Skin of body (tissue), 2 donors: ENCODE measurements around the gene CRHR2. TPM values are rescaled to one million over a fixed set of nuclear protein-coding genes. Genes with fewer than 3 reads are reported as not detected.
"Not testable (repeated sequence)": the region's sequence is repeated elsewhere in the genome, so short reads cannot be mapped to it uniquely, and the experiment has no call there.

Experiments
- DNase-seq: peaks from one replicate; lab custom pipeline; 2025; lab: John Stamatoyannopoulos, UW
- total RNA-seq: library from RNA; depleted of rRNA; stranded (reverse); fragments of >200 nt; gene quantifications from one replicate; pipeline ENCODE4 v1.2.3, GENCODE V29; 2014

CRHR2 gene
- total RNA-seq, 1 donor from 2014 or later: 0.20 TPM

- no peak for DNase-seq
These were observed 26.0 kb downstream of the CRHR2 start for GRCh38 chr7:30656006-30656957.

DNA sequence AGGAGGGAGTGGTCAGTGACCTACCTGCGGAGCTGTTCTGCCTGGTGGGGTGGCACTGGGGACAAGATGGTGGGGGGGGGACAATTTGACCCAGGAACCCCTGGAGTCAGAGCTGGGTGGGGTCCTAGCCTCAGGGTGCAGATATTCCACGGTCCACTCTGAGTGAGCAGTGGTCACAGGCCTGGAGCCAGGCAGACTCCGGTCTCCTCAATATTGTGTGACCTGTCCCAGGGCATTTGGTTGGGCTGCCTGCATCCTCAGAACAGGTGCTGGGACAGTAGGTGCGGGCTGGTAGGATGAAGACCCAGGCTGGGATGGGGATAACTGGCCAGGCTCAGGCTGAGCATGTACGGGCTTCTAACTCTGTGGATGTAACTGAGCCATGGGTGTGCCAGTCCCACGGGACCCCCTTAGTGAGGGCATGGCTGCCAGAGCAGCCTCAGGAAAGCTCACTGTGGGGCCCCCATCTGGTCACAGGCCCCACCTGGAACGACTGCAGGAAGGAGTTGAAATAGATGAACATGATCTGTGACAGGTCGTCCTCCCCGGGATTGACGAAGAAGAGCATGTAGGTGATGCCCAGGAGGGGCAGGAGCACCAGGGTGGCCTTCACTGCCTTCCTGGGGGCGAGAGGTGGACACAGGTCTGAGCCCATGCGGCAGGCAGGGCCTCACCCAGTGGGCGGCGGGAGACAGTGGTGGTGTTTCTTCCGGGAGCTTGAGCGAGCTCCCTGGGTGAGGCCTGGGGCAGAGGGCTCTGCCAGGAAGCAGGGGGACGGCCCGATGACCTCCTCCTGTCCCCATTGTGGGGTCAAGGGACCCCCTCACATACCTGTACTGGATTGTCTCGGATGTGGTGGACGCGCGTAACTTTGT is 26.9 kb downstream of the CRHR2 start:
- no peak for DNase-seq

DNA sequence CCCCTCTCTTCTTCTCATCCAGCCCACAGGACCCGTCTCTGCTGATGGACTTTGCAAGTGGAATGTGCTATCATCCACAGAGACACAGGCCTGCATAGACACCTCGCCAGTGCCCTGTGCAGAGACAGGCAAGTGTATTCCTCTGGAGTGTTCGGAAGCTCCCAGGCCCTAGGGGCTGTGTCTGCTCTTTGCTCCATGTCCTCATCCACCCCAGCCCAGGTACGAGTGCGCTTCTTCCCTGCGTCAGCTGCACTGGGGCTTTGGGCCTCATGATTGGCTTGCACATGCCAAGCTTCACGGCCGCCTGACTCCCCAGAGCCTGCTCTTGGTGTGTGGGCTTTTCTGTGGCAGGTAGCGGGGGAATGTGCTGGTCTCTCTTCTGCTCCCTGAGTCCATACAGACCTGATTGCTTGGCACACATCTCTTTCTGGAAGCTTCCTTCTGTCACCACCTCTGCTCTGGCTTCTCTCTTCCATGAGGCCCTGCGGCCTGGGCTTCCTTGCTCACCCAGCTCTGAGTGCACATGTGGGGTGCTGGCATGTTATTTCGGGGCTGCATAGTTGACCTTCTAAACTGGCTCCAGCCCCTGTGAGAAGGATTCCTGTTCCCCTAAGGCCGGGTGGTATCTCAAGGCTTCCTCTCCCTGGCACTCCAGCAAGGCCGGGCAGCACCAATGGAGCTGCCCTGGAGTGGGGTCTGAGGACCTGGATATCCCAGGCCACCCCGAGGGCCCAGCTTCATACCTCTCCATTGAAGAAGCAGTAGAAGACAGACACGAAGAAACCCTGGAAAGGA is 27.8 kb downstream of the CRHR2 start:
- DNase-seq: no peak

DNA sequence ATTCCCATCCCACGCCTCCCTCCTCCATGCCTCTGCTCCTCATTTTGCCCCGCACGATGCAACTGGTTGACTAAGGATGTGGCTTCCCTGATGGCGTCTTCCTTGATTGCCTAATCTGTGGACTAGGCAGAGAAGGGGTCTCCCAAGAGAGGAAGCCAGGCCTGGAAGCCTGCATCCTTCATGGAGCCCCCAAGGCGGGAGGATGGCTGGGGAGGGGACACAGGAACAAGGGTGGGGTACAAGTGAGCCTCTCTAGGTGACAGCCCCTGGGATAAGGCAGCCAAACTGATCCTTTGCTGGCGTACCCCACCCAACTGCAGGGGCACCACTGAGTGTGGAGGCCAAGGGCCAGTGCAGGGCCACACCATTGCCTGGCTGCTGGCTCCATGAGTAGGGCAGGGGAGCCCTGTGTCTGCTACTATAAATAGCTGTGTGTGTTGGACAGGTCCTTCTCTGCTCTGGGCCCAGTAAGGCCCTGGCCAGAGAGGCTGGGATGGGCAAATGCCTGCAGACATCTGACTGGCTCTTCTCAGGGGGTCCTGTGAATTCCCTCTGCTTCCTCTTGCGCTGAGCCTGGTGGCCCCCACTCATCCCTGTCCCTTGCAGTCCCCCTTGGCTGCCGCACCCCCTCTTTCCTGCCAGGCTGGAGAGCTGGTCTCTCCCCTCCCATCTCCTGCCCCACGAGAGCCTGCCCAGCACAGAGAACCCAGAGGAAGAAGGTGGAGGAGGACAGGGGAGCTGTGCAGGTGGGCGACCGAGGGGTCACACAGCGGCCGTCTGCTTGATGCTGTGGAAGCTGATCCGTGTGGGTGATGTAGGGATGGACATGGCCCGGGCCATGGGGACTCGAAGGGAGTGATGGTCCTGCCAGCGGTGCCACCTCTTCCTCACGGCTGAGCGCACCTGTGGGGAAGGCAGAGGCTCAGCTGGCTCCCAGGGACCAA is 29.3 kb downstream of the CRHR2 start:
- no peak for DNase-seq

- no peak for DNase-seq
These were observed 30.1 kb downstream of the CRHR2 start for GRCh38 chr7:30652132-30652531.

GRCh38 chr7:30650421-30650808 is 31.8 kb downstream of the CRHR2 start:
- no peak for DNase-seq

GRCh38 chr7:30649717-30650420 is 32.4 kb downstream of the CRHR2 start:
- no peak for DNase-seq

GRCh38 chr7:30648744-30649540 is 33.3 kb downstream of the CRHR2 start:
- DNase-seq: no peak

- no peak for DNase-seq
These were observed 34.5 kb downstream of the CRHR2 start for GRCh38 chr7:30647589-30648364.

DNA sequence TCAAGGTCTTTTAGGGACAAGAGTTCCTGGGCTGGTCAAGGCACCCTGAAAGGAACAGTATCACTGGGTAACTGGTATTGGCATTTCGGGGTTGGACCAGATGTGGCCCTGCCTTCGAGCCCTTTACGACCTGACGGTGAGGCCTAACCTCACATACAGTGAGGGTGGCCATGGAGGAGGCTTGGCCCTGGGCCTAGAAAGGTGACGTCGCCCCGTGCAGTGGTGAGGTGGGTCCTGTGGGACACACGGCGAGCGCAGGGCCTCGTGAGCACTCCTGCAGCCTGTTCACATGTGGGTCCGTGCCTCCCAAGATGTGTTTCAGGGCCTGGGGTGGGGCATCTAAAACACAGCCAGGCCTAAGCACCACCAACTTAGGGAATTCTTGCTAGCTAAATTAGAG is 36.1 kb downstream of the CRHR2 start:
- DNase-seq: no peak

DNA sequence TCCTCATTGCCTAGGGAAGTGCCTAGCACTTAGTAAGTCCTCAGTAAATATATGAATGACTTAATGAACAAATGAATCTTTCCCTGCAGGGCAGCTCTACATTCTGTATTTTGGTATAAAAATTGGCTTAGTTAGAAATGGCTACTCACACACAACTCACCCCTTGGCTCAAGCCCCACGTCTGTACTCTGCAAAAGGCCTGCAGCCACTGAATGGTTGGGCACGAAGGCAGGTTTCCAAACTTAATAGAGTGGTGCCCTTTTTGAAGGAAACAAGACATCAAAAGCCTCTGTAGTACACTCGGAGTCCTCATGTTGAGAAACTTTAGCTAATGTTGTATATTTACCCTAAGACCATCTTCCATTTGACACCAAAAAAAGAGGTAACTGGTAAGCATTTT is 36.6 kb downstream of the CRHR2 start:
- no peak for DNase-seq

DNA sequence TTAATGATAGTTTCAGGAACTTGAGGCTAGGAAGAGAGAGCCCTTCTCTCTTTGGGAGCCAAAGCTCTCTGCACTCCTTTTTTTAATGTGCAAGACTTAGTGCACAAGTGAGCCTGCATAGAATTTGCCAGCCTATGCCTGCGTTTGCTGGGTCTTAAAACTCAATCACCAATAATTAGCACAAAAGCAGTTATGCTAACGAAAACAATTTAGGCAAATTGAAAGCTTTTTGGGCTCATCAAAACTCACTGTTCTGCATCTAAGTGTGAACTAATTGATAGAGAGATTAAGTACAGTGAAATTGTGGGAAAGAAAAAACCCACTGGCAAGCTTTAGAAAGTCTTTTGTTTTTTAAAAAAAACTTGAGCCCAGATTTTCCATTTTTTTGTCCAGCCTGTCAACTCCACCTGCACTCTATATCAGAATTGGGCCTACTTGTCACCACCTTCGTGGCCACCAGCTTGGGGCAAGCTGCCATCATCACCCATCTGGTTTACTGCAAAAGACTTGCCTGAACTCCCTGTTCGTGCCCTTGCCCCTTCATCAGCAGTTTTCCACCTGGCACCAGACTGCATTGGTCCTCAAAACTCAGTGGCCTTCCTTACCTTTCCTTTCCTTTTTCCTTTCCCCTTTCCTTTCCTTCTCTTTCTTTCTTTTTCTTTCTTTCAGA is 37.8 kb downstream of the CRHR2 start:
- no peak for DNase-seq

- no peak for DNase-seq
These were observed 39.5 kb downstream of the CRHR2 start for GRCh38 chr7:30642789-30643188.

- DNase-seq: not testable (repeated sequence)
These were observed 39.9 kb downstream of the CRHR2 start for GRCh38 chr7:30642322-30642721.

DNA sequence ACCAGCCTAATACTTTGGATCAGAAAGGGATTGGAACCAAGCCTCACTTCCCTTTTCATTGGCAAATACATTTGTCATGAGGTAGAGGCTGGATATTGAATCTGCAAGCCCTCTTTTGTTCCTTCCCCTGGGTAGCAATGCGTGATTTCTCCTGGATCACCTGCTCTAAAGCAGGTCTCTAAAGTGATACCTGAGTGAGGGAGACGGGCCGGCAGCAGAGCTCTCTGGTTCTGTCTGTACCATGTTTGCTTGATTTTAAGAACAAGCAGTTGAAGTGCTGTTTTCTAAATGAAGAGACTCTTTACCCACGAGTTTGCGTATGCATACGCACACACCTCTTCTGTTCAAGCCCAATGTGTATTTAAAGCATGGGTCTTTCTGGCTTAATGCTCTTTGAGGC is 46.5 kb downstream of the CRHR2 start:
- DNase-seq: no peak

DNA sequence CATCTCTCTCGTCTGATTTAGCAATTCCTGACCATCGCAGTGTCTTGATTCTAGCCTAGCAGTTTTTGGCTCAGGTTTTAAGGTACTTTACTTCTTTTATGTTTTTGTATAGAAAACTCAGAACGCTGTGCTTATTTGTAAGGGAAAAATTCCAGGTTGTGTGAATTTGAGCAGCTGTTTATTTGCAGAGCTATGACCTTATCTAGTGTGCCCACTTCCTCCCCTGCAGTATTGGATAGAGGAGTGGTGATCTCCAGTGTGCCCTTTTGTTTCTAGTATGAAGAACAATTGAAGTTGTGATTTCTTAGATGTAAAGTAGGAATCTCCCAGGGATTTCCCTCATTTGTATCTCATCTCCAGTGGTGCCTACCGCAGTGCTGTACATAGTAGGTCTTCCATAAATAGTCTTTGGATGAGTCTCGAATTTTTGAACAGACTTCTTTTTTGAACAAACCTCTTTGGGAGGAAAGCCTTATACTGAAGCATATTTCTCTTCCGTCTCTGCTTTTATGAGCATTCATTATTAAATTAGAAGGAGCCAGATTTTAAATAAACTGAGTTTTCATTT is 47.5 kb downstream of the CRHR2 start:
- no peak for DNase-seq

GRCh38 chr7:30634193-30634626 is 48.0 kb downstream of the CRHR2 start:
- DNase-seq: no peak
